HepG2 (cell line): Measurements from ENCODE around the gene DDRGK1. TPM values are rescaled to one million over a fixed set of nuclear protein-coding genes. Genes with fewer than 3 reads are reported as not detected.

Experiments used
- AGO1 ChIP-seq: fragments of 200-400 bp; formaldehyde crosslinking; IDR thresholded peaks from 2 replicates; pipeline ENCODE4 v1.6.1; 2017; ENCODE audit warnings: mild to moderate bottlenecking, low read depth, low read length, moderate library complexity; ENCODE audit not compliant: poor library complexity, severe bottlenecking
- ARNT2 ChIP-seq: sonication (generic); formaldehyde crosslinking; IDR thresholded peaks from 2 replicates; pipeline ENCODE4 v1.8.0; 2022; ENCODE audit warnings: mild to moderate bottlenecking, low read depth, missing genetic modification reagents, moderate library complexity
- HNRNPLL ChIP-seq: fragments of 200-400 bp; formaldehyde crosslinking; IDR thresholded peaks from 2 replicates; pipeline ENCODE4 v1.6.1; 2017; ENCODE audit warnings: mild to moderate bottlenecking, low read depth, low read length; ENCODE audit not compliant: poor library complexity, severe bottlenecking
- IKZF1 ChIP-seq: fragments of 450-650 bp; IDR thresholded peaks from 2 replicates; pipeline ENCODE4 v1.7.1; 2016
- IRX3 ChIP-seq: sonication (generic); formaldehyde crosslinking; IDR thresholded peaks from 2 replicates; pipeline ENCODE4 v1.8.1; 2023; ENCODE audit warnings: mild to moderate bottlenecking, low read depth, missing genetic modification reagents, borderline replicate concordance
- ISX ChIP-seq: sonication (generic); formaldehyde crosslinking; conservative IDR thresholded peaks from 2 replicates; pipeline ENCODE4 v1.5.0; 2020; ENCODE audit warnings: missing genetic modification reagents
- KLF12 ChIP-seq: sonication (generic); formaldehyde crosslinking; IDR thresholded peaks from 2 replicates; pipeline ENCODE4 v1.4.0; 2020; ENCODE audit warnings: missing genetic modification reagents, borderline replicate concordance
- KLF15 ChIP-seq: sonication (generic); formaldehyde crosslinking; IDR thresholded peaks from 2 replicates; pipeline ENCODE4 v1.8.1; 2023; ENCODE audit warnings: borderline replicate concordance, mild to moderate bottlenecking, inconsistent platforms, missing genetic modification reagents, mixed read lengths
- NR1H2 ChIP-seq: sonication (generic); formaldehyde crosslinking; IDR thresholded peaks from 2 replicates; pipeline ENCODE4 v1.8.1; 2022; ENCODE audit warnings: low read depth, missing genetic modification reagents, borderline replicate concordance
- RFX5 ChIP-seq: IDR thresholded peaks from 2 replicates; pipeline ENCODE4 v1.6.1; 2011; ENCODE audit warnings: low read depth, low read length, improper control_type of control experiment
- TSC22D2 ChIP-seq: sonication (generic); formaldehyde crosslinking; IDR thresholded peaks from 2 replicates; pipeline ENCODE4 v1.5.1; 2020; ENCODE audit warnings: missing genetic modification reagents, mild to moderate bottlenecking, borderline replicate concordance
- ZBTB7B ChIP-seq: sonication (generic); formaldehyde crosslinking; IDR thresholded peaks from 2 replicates; pipeline ENCODE4 v1.4.0; 2020; ENCODE audit warnings: missing genetic modification reagents
- ZNF205 ChIP-seq: IDR thresholded peaks from 2 replicates; pipeline ENCODE4 v1.6.1; 2018; ENCODE audit warnings: missing biosample characterization, missing genetic modification reagents
- ZNF543 ChIP-seq: sonication (generic); formaldehyde crosslinking; IDR thresholded peaks from 2 replicates; pipeline ENCODE4 v1.4.0; 2020; ENCODE audit warnings: mild to moderate bottlenecking, missing genetic modification reagents
- ZNF556 ChIP-seq: sonication (generic); formaldehyde crosslinking; IDR thresholded peaks from 2 replicates; pipeline ENCODE4 v1.4.0; 2020; ENCODE audit warnings: mild to moderate bottlenecking, missing genetic modification reagents, borderline replicate concordance
- ZNF777 ChIP-seq: sonication (generic); formaldehyde crosslinking; IDR thresholded peaks from 2 replicates; pipeline ENCODE4 v1.4.0; 2020; ENCODE audit warnings: missing genetic modification reagents
- polyA plus RNA-seq, 8 experiments: library from polyadenylated mRNA; depleted of rRNA in 3 of 8; stranded (reverse) in 7 of 8; unstranded in 1 of 8; fragments of >200 nt; fragmentation: Illumina TruSeq in 4 of 8; extraction: Trizol in 4 of 8; gene quantifications; 2 replicates each; pipeline versions ENCODE4 v1.2.1 to v1.2.3, GENCODE V29; 2011 to 2016; ENCODE audit warnings: low read depth in 4 of 8, missing spikeins in 1 of 8, mixed read lengths in 1 of 8; ENCODE audit not compliant: insufficient read depth in 1 of 8
- total RNA-seq, 5 experiments: library from RNA; depleted of rRNA; stranded (reverse); fragments of >200 nt; fragmentation: Illumina TruSeq; extraction: Trizol; gene quantifications; 2 replicates each; pipeline ENCODE4 v1.2.3, GENCODE V29; 2016; ENCODE audit warnings: low read depth in 1 of 5
- TF ChIP-seq, protein P1 (sequence below): sonication (generic); formaldehyde crosslinking; IDR thresholded peaks from 2 replicates; pipeline ENCODE4 v1.9.0; 2021; ENCODE audit warnings: missing genetic modification reagents, borderline replicate concordance
- TF ChIP-seq, protein P2 (sequence below): sonication (generic); formaldehyde crosslinking; IDR thresholded peaks from 2 replicates; pipeline ENCODE4 v1.4.0; 2020; ENCODE audit warnings: mild to moderate bottlenecking, low read depth, missing genetic modification reagents
- TF ChIP-seq, protein P3 (sequence below): sonication (generic); formaldehyde crosslinking; IDR thresholded peaks from 2 replicates; pipeline ENCODE4 v1.4.0; 2020; ENCODE audit warnings: missing genetic modification reagents, borderline replicate concordance

DDRGK1 gene
- total and polyA plus RNA-seq, 2 of the 13 experiments (the other 11 are each of a cell fraction or from before 2014, with no cell fraction given) = 96.7 to 149 TPM

DNA sequence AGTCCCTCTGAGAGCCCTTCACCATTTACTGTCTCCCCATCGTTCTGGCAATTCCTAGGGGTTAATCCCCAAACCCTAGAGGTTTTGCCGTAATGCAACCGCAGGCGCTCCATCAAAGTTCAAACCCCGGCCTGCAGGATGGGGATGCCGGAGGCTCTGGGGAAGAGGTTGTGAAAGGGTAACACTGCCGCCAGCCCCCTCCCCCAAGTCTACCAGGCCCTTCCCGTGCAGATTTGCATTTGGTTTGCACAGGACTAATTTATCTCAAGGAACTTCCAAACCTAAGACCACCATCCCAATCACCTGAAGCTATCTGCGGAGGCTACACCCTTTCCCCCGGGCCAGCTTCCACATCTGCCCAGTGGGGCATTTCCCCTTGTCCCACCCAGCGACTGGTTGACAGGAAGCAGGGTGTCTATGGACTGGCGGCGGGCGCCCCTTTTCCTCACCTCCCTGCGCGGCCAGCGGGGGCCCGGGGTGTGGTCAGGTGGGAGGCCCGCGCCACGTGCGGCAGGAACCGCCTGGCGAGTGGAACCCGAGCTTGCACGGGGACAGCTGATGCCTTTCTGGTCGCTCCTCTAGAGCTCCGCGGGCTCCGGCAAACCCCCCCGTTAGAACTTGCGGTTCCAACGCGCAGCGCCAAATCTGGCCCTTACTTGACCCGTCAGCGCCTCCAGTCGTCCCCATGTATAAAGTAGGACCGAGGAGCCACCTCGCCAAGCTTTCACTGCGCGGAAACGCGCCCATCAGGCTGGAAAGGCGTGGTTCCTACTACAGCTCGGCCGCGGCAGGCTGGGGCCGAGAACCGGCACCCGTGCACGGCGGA, 43.9 kb upstream of the DDRGK1 start (continued):
- TF ChIP-seq, protein P1, sequence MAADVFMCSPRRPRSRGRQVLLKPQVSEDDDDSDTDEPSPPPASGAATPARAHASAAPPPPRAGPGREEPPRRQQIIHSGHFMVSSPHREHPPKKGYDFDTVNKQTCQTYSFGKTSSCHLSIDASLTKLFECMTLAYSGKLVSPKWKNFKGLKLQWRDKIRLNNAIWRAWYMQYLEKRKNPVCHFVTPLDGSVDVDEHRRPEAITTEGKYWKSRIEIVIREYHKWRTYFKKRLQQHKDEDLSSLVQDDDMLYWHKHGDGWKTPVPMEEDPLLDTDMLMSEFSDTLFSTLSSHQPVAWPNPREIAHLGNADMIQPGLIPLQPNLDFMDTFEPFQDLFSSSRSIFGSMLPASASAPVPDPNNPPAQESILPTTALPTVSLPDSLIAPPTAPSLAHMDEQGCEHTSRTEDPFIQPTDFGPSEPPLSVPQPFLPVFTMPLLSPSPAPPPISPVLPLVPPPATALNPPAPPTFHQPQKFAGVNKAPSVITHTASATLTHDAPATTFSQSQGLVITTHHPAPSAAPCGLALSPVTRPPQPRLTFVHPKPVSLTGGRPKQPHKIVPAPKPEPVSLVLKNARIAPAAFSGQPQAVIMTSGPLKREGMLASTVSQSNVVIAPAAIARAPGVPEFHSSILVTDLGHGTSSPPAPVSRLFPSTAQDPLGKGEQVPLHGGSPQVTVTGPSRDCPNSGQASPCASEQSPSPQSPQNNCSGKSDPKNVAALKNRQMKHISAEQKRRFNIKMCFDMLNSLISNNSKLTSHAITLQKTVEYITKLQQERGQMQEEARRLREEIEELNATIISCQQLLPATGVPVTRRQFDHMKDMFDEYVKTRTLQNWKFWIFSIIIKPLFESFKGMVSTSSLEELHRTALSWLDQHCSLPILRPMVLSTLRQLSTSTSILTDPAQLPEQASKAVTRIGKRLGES (CRISPR knock-in tag) = no peak
- TF ChIP-seq IKZF1 = no peak
- TF ChIP-seq, protein P2, sequence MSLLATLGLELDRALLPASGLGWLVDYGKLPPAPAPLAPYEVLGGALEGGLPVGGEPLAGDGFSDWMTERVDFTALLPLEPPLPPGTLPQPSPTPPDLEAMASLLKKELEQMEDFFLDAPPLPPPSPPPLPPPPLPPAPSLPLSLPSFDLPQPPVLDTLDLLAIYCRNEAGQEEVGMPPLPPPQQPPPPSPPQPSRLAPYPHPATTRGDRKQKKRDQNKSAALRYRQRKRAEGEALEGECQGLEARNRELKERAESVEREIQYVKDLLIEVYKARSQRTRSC (CRISPR knock-in tag) = no peak
- no peak for TF ChIP-seq AGO1
- TF ChIP-seq ZNF777 (CRISPR knock-in tag) = 0 out of 2 replicates have a peak, but pooled peaks have one; percentile 6
- TF ChIP-seq, protein P3, sequence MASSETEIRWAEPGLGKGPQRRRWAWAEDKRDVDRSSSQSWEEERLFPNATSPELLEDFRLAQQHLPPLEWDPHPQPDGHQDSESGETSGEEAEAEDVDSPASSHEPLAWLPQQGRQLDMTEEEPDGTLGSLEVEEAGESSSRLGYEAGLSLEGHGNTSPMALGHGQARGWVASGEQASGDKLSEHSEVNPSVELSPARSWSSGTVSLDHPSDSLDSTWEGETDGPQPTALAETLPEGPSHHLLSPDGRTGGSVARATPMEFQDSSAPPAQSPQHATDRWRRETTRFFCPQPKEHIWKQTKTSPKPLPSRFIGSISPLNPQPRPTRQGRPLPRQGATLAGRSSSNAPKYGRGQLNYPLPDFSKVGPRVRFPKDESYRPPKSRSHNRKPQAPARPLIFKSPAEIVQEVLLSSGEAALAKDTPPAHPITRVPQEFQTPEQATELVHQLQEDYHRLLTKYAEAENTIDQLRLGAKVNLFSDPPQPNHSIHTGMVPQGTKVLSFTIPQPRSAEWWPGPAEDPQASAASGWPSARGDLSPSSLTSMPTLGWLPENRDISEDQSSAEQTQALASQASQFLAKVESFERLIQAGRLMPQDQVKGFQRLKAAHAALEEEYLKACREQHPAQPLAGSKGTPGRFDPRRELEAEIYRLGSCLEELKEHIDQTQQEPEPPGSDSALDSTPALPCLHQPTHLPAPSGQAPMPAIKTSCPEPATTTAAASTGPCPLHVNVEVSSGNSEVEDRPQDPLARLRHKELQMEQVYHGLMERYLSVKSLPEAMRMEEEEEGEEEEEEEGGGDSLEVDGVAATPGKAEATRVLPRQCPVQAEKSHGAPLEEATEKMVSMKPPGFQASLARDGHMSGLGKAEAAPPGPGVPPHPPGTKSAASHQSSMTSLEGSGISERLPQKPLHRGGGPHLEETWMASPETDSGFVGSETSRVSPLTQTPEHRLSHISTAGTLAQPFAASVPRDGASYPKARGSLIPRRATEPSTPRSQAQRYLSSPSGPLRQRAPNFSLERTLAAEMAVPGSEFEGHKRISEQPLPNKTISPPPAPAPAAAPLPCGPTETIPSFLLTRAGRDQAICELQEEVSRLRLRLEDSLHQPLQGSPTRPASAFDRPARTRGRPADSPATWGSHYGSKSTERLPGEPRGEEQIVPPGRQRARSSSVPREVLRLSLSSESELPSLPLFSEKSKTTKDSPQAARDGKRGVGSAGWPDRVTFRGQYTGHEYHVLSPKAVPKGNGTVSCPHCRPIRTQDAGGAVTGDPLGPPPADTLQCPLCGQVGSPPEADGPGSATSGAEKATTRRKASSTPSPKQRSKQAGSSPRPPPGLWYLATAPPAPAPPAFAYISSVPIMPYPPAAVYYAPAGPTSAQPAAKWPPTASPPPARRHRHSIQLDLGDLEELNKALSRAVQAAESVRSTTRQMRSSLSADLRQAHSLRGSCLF (CRISPR knock-in tag) = no peak
- TF ChIP-seq ZBTB7B (CRISPR knock-in tag) = peak; percentile 47; the same call in 1 of the 2 replicates
- no peak for TF ChIP-seq TSC22D2 (CRISPR knock-in tag)
- TF ChIP-seq IRX3 (CRISPR knock-in tag) = 0 out of 2 replicates have a peak, but pooled peaks have one; percentile 48
- peak; percentile 40 for TF ChIP-seq HNRNPLL
- TF ChIP-seq ZNF205 = peak; percentile 22; the same call in 1 of the 2 replicates
- 0 out of 2 replicates have a peak, but pooled peaks have one; percentile 66 for TF ChIP-seq NR1H2 (CRISPR knock-in tag)
- TF ChIP-seq RFX5 = no peak
- 0 out of 2 replicates have a peak, but pooled peaks have one; percentile 23 for TF ChIP-seq ISX (CRISPR knock-in tag)
- peak; percentile 40; the same call in 1 of the 2 replicates for TF ChIP-seq ARNT2 (CRISPR knock-in tag)
- no peak for TF ChIP-seq ZNF556 (CRISPR knock-in tag)
- TF ChIP-seq ZNF543 (CRISPR knock-in tag) = no peak
- 0 out of 2 replicates have a peak, but pooled peaks have one; percentile 17 for TF ChIP-seq KLF12 (CRISPR knock-in tag)
- no peak for TF ChIP-seq KLF15 (CRISPR knock-in tag)
